ENCODE measurements around the gene PDE2A.

GRCh38 chr11:72671152-72672099 is 2.8 kb downstream of the PDE2A start:
- TF ChIP-seq GATA2 (IDR thresholded peaks at IDR 0.05; ENCODE audit: low read depth, low read length), result no peak
- TF ChIP-seq GATA3 (IDR thresholded peaks at IDR 0.05; ENCODE audit: low read depth, low read length), result no peak
